GM18861 (cell line): ENCODE results near the gene GTPBP6.
A peak's percentile ranks its signal among the peaks of the same experiment; 100 is the strongest.

ENCODE experiments used
- ATAC-seq: cut with Tn5 transposase; IDR thresholded peaks from one replicate; pipeline ENCODE4 v1.9.1; 2021; ENCODE audit not compliant: unreplicated experiment

The GTPBP6 gene, protein sequence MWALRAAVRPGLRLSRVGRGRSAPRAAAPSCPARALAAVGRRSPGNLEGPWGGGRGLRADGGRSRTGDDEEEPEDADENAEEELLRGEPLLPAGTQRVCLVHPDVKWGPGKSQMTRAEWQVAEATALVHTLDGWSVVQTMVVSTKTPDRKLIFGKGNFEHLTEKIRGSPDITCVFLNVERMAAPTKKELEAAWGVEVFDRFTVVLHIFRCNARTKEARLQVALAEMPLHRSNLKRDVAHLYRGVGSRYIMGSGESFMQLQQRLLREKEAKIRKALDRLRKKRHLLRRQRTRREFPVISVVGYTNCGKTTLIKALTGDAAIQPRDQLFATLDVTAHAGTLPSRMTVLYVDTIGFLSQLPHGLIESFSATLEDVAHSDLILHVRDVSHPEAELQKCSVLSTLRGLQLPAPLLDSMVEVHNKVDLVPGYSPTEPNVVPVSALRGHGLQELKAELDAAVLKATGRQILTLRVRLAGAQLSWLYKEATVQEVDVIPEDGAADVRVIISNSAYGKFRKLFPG

DNA sequence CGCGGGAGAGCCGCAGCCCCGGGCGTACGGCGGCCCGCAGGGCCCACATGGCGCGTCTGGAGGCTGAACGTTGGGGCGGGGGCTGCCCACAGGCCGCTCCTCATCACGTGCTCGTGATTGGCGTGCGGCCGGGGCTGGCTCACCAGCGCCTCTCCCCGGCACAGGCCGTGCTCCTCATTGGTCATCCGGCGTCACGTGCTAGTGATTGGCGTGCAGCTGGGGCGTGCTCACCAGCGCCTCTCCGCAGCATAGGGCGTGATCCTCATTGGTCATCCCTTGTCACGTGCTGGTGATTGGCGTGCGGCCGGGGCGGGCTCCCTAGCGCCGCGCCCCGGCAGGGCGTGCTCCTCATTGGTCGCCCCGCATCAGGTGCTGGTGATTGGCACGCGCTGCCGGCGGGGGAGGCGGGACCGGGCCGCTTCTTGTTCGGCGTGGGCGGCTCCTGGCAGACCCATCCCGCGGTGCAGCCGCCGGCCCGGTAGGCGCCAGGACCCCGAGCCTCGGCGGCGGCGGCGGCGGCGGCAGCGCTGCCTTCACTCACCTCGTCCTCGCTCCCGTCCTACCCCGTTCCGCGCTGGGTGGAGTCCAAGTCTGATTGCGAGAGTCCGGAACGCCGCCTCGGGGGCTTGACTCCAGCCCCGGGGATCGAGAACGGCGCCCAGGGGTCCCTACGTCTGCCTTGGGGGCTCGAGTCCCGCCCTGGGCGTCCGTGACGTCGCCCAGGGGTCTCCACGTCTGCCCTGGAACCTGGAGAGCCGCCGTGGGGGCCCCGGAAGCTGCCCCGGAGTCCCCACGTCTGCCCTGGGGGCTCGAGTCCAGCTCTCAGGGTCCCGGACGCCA is at the start of gene GTPBP6:
GTPBP6 (minus strand) TSS at position 58 of the 840 bp plus-strand sequence; CDS start at position 49, 9 bp downstream.
- ATAC-seq: peak; percentile 86

DNA sequence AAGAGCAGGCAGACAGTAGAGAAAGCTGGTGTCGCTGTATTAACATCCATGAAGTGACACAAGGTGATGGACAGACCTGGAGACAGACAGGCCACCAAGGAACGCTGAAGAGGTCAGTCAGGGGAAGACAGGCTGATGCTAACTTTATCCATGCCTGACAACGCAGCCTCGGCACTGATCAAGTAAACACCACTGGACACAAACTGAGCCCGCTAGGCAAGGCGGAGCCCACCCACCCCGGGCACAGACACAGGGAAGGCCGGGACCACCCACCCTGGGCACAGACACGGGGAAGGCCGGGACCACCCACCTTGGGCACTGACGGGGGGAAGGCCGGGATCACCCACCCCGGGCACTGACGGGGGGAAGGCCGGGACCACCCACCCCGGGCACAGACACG is 49.3 kb upstream of the GTPBP6 start:
- no peak for ATAC-seq

DNA sequence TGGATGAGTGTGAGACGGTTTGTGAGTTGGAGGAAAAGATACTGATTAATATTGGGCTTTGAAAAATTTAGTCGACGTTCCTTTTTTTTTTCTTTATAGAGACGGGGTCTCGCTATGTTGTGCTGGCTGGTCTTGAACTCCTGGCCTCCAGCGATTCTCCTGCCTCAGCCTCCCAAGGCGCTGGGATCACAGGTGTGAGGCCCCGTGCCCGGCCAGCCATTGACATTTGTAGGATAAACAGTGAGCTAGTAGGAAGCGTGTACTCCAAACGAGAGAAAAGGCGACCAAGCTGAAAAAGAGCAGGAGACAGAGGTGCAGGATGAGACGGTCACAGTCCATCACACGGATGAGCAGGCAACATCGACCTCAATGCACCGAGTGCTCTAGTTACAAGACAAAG is 48.8 kb upstream of the GTPBP6 start:
- no peak for ATAC-seq

DNA sequence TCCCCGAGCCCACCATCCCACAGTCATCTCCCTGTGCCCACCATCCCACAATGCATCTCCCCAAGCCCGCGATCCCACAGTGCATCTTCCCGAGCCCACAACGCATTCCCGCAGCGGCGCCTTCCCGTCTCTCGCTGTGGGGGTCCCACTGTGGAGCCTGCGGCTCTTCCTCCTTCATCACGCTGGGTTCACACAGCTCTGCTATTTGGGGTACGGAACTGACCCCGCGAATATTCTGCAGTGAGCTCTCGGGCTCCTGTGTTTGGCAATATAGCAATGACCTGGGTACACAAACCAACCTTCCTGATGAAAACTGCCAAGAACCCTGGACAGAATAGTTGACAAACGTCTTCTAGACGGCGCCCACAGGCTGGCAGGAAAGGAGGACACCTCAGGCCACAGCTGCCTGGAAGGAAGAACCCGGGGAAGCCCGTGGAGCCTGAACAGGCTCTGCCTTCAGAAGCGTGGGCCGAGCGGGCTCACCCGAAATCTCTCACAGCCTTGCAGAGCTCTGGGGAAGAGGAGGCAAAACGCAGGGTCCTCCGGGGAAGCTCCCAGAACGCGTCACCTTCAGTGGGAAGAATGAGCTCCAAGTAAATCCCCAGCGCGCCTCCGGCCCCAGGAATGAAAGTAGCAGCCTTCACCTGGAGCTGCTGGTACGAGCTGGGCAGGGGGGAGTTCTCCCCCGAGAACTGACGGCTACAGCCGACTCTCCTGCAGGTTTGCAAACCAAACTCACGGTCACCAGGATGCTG is 45.2 kb upstream of the GTPBP6 start:
- no peak for ATAC-seq

DNA sequence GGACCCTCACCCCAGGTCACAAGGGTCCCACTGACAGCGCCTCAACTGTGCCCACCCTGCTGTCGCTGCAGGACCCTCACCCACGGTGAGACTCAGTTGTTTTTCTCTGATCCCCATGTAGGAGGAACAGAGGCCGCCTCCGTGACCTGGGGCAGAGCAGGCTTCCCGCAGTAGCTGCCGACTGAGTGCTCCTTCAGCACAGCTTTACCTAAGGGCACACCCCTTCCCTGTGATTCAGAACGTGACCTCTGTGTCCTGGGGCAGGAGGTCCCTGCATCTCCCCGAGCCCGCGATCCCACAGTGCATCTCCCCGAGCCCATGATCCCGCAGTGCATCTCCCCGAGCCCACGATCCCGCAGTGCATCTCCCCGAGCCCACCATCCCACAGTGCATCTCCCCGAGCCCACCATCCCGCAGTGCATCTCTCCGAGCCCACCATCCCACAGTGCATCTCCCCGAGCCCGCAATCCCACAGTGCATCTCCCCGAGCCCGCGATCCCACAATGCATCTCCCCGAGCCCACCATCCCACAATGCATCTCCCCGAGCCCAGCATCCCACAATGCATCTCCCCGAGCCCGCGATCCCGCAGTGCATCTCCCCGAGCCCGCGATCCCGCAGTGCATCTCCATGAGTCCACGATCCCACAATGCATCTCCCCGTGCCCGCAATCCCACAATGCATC is 44.5 kb upstream of the GTPBP6 start:
- no peak for ATAC-seq

DNA sequence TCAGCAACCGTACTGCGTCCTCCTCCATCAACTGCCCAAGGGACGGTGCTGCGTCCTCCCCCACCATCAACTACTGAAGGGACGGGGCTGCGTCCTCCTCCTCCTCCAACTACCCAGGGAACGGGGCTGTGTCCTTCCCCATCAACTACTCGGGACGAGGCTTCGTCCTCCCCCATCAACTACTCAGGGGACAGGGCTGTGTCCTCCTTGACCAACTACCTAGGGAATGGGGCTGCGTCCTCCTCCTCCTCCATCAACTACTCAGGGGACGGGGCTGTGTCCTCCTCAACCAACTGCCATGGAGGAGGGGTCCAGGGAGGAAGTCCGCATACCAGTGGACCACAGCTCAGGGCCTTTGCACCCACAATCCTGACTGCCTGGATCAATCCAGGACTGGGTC is 43.8 kb upstream of the GTPBP6 start:
- no peak for ATAC-seq

DNA sequence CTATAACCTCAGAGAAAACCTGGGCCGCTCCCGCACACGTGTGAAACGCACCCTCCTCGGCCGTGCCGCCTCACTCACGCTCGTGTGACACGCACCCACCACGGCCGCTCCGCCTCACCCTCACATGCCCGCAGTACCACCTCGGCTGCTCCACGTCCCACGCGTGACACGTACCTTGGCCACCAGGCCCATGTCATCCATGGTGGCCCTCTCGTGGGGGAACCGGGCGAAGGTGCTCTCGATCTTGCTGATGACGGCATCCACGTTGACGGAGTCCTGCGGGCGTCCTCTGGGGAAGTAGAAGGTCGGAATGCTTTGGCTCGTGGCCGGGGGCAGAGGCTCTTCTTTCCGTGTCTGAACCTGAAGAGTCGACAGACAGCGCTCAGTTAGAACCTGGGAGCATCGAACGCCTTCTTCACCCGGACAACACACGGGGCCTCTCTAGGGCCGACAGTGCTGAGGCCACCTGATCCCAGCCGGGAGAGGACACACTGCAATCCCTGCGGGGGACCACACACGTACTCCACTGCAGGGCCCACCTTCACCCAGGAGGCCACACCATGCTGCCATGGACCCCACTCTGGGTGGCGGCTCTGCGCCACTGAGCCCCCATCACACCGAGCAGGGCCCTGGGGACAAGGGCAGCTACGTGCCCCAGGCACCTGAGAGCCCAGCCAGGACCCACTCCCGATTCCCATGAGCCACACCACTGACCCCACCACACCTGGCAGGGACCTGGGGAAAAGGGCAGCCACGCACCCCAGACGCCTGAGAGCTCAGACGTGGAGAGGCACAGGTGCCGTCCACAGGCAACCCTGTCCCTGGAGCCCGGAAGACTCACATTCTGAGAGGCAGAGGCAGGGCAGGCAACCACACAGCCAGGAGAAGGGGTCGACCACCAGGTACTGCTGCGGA is 42.9 kb upstream of the GTPBP6 start:
- no peak for ATAC-seq

DNA sequence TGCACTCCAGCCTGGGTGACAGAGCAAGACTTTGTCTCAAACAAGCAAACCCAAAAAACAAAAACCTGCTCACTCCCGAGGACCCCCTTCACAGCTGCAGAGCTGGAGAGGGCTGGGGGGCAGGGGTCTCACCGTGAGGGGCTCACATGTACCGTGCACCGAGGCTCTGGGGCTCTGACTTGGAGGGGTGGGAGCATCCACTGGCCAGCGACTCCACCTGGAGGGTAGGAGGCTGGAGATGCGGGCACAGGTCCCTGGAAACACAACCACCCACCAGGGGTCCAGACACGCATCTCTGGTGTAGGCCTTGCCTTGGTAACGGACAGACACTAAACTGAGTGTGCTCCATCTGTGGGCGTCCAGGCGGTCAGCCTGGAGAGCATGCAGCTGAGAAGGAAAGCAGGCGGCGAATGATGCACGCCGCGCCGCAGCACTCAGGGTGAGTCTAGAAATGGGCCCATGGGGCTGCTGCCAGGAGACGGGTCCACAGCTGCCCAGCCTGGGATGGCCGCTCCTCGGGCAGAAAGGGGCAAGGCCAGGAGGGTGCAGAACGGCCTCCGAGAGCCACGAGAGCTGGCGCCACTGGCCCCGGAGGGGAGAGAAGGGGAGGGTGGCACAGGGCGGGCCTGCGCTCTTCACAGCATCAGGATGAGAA is 42.0 kb upstream of the GTPBP6 start:
- no peak for ATAC-seq

DNA sequence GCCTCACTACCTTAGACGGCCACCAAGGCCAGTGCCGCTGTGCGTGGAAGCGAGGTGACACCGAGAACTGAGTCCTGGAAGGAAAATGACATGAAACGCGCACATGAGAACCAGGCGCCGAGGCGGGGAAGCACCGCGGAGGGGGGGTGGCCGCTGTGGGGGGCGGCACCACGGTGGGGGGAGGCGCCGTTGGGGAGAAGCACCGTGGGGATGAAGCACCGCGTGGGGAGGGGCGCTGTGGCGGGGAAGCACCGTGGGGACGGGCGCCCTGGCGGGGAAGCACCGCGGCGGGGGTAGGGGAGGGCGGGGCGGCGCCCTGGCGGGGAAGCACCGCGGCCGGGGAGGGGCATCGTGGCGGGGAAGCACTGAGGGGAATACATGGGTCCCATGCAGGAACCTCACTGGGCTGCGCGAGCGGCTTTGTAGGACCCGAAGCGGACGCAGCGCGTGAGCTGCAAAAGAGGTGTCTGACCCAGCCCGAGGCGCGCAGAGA is 40.1 kb upstream of the GTPBP6 start:
- no peak for ATAC-seq

DNA sequence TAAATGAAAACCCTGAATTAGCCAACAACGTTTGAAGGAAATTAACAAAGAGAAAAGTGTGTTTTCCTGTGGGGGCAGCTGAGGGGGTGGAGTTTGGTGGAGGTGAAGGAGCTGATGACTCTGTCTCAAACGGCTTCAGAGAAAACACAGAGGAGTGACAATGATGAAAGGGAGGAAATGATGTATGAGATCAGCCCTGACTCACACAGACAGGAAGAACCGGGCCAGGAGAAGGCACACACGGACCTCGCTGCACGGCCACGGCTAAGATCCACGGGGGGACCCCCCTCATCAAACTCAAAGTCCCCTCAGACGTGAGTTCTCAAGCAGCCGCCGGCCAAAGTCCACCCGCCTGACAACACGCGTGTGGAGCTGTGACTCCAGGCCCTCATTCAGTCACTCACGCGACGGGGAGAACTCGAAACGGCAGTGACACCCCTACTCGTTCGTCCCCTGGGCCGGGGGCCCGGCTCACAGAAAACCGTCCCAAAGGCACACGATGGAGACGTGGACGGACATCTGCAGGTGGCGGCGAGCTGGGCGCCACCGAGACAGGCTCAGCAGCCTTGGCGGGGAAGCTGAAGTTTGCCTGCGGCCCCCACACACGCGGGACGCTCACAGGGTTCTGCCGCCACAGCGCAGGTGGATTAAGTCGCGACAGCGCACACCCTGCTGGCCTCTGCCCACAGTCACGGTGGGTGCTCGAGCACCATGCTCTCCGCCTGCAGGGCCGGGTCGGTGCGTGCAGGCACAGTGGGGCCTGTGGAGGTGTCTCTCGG is 39.3 kb upstream of the GTPBP6 start:
- no peak for ATAC-seq

DNA sequence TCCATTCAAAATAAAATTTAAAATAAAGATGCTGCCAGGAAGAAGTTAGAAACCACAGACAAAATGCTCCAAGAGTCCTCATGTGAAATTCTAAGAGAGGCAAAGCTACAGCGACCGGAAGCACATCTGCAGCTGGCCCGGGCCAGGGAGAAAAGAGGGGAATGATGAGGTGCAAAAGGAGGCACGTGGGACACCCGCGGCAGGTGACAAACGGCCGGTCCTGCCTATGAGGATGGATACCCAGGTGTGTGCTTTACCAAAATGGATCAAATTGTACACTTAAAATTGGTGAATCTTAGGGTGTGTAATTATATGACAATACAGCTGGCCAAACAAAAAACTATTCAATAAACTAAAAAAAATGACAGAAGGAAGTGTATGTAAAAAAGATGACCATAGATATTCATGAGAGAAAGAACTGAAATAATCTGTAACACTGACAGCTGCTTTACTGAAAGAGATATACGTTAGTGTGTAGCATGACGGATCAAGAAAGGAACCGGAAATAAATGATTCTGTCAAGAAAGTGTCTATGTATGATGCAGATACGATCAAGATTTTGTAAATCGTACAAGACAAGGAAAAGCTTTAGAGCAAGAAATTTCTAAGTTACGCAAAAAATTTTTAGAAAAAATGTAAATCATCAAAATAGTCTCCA is 38.6 kb upstream of the GTPBP6 start:
- no peak for ATAC-seq

DNA sequence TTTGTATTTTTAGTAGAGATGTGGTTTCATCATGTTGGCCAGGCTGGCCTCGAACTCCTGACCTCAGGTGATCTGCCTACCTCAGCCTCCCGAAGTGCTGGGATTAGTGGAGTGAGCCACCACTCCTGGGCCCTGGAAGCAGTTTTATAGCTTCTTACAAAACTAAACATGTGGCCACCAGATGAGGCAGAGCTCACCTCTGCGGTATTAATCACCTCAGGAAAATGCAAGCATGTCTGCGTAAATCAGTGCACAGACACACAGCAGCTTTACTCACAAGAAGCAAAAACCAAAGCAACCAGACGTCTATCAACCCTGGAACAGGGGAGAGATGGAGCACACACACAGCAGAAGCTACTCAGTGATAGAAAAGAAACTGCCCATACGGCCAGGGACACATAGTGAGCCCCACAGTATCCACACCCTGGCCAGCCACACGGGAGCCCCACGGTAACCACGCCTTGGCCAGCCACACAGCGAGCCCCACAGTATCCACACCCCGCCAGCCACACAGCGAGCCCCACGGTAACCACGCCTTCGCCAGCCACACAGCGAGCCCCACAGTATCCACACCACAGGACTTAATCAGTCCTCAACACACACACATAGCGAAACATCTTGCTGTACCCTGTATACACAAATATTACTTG is 37.9 kb upstream of the GTPBP6 start:
- no peak for ATAC-seq

DNA sequence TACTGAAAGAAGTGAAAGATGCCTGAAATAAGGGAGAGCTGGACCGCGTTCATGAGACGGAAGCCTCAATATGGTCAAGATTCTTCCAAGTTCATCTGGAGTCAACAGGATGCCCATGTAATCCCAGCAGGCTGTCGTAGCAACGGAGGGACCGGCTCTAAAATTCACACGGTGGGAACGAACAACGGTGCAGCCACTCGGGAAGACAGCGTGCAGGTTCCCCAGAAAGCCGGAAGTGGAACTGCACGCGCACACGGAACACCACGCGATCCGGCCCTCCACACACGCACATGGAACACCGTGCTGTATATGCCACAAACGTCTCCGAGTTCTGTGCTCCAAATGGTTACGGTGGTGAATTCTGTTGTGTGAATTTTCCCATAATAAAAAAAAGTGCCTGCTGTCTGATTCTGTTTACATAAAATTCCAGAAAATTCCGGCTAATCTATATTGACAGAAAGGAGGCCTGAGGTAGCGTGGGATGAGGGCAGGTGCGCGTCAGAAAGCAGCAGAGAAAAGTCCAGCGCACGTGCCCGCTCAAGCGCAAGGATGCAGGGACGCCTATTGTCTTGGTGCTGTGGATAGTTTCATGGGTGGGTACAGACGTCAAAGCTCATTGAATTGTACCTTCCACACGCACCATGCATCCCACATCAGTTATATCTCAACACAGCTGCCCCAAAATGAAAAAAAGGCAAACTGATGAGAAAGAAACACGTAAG is 36.9 kb upstream of the GTPBP6 start:
- no peak for ATAC-seq

DNA sequence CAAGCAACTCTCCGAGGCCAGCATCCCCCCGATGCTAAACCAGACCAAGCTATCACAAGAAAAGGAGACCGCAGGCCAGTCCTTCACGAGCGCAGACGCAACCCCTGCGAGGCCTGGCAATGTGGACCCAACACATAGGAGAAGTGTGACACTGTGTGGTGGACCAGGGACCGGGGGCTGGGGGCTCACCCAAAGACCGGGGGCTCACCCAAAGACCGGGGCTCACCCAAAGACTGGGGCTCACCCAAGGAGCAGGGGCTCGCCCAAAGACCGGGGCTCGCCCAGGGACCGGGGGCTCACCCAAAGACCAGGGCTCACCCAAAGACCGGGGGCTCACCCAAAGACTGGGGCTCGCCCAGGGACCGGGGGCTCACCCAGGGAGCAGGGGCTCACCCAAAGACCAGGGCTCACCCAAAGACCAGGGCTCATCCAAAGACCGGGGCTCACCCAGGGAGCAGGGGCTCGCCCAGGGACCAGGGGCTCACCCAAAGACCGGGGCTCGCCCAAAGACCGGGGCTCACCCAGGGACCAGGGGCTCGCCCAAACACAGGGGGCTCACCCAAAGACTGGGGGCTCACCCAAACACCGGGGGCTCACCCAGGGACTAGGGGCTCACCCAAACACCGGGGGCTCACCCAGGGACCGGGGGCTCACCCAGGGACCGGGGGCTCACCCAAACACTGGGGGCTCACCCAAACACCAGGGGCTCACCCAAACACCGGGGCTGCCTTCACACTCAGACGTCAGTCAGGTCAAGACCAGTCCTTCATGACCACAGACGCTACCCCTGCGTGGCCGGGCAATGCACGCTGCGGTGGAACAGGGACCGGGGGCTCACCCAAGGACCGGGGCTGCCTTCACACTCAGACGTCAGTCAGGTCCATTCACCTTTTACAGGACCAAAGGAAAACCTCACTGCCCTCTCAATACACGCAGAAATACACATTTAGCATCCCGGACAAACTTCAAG is 35.3 kb upstream of the GTPBP6 start:
- no peak for ATAC-seq

DNA sequence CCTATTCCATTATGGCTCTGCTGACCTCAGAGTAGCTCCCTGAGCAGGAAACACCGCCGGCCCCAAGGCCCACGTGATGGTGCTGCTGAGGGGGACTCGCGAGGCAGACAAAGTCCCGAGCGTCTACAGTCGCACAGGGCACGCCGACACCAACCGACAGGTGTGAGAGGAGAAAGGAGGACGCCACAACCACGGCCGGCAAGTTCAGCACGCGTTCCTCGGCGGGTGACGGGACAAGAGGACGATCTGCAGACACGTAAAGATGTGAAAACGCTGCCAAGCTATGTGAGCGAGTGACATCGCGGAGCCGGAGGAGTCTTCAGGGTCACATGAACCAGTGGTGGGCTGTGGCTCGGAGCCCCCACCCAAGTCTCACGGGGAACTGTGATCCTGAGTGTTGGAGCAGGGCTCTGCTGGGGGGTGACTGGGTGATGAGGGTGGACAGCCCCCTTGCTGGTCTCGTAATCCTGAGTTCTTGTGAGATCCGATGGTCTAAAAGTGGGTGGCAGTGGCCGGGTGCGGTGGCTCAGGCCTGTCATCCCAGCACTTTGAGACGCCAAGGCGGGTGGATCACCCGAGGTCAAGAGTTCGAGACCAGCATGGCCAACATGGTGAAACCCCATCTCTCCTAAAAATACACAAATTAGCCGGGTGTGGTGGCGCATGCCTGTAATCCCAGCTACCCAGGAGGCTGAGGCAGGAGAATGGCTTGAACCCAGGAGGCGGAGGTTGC is 34.2 kb upstream of the GTPBP6 start:
- no peak for ATAC-seq
